Measurements from ENCODE around the gene FLVCR2.

FLVCR2 gene

DNA sequence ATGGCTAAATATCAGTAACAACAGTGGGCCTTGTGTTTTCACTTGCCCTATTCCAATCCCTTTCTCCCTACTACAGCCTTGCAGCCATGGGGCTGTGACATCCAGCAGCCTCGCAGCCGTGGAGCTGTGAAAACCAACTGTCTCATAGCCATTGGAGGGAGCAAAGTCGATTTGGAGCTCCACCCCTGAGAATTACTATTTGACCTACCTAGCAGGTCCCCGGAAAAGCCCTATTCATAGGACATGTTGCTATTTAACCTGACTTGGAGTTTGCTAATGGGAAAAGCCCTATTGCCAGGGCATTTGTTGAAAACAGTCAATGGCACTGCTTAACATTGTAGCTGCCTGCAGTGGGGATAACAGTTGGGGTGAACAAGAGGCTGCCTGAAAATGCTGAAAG is 49.0 kb downstream of the FLVCR2 start:
- TF ChIP-seq ZNF565 (CRISPR knock-in tag; conservative IDR thresholded peaks at IDR 0.05; ENCODE audit: low read depth) (no peak), TOX (CRISPR knock-in tag; IDR thresholded peaks at IDR 0.05; ENCODE audit: borderline replicate concordance) (no peak), TSHZ2 (CRISPR knock-in tag; IDR thresholded peaks at IDR 0.05) (no peak), GLIS3 (CRISPR knock-in tag; IDR thresholded peaks at IDR 0.05) (no peak), ISL1 (CRISPR knock-in tag; IDR thresholded peaks at IDR 0.05) (no peak), ZC3H10 (CRISPR knock-in tag; IDR thresholded peaks at IDR 0.05) (no peak), ZNF8 (CRISPR knock-in tag; IDR thresholded peaks at IDR 0.05) (no peak), TCF4 (CRISPR knock-in tag; IDR thresholded peaks at IDR 0.05; ENCODE audit: borderline replicate concordance) (no peak), SNAI2 (CRISPR knock-in tag; IDR thresholded peaks at IDR 0.05) (no peak), RARB (CRISPR knock-in tag; IDR thresholded peaks at IDR 0.05) (no peak), PATZ1 (CRISPR knock-in tag; IDR thresholded peaks at IDR 0.05; ENCODE audit: borderline replicate concordance) (no peak)
- TF ChIP-seq, protein P1, sequence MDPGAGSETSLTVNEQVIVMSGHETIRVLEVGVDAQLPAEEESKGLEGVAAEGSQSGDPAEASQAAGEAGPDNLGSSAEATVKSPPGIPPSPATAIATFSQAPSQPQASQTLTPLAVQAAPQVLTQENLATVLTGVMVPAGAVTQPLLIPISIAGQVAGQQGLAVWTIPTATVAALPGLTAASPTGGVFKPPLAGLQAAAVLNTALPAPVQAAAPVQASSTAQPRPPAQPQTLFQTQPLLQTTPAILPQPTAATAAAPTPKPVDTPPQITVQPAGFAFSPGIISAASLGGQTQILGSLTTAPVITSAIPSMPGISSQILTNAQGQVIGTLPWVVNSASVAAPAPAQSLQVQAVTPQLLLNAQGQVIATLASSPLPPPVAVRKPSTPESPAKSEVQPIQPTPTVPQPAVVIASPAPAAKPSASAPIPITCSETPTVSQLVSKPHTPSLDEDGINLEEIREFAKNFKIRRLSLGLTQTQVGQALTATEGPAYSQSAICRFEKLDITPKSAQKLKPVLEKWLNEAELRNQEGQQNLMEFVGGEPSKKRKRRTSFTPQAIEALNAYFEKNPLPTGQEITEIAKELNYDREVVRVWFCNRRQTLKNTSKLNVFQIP (CRISPR knock-in tag; IDR thresholded peaks at IDR 0.05; ENCODE audit: borderline replicate concordance, low read depth): no peak
- TF ChIP-seq, protein P2, sequence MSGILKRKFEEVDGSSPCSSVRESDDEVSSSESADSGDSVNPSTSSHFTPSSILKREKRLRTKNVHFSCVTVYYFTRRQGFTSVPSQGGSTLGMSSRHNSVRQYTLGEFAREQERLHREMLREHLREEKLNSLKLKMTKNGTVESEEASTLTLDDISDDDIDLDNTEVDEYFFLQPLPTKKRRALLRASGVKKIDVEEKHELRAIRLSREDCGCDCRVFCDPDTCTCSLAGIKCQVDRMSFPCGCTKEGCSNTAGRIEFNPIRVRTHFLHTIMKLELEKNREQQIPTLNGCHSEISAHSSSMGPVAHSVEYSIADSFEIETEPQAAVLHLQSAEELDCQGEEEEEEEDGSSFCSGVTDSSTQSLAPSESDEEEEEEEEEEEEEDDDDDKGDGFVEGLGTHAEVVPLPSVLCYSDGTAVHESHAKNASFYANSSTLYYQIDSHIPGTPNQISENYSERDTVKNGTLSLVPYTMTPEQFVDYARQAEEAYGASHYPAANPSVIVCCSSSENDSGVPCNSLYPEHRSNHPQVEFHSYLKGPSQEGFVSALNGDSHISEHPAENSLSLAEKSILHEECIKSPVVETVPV (CRISPR knock-in tag; IDR thresholded peaks at IDR 0.05): no peak

DNA sequence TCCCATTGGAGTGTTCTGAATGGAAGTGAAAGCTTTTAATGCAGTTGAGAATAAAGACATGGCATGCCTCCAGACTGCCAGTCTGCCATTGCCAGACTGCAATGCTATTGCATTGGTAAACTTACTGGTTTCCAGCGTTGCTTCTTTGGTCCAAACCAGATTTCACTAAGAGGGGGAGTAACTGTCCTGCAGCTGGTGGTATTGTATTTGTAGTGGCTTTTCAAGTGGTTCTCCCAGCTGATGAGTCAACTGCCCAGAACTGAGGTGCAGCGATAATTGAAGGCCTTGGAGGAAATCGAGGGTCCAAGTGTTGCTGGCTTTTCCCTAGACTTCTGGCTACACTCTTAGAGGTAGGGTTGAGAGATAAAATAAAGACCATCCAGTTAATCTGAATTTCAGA is 50.4 kb downstream of the FLVCR2 start:
- ATAC-seq: no peak
- TF ChIP-seq ISL1 (CRISPR knock-in tag; IDR thresholded peaks at IDR 0.05): no peak
- TF ChIP-seq ARNTL (CRISPR knock-in tag; IDR thresholded peaks at IDR 0.05; ENCODE audit: borderline replicate concordance, low read depth): no peak
- TF ChIP-seq ZNF70 (CRISPR knock-in tag; IDR thresholded peaks at IDR 0.05): no peak
- TF ChIP-seq TCF4 (CRISPR knock-in tag; IDR thresholded peaks at IDR 0.05; ENCODE audit: borderline replicate concordance): no peak
- TF ChIP-seq OSR1 (CRISPR knock-in tag; IDR thresholded peaks at IDR 0.05): no peak
- TF ChIP-seq ZNF8 (CRISPR knock-in tag; IDR thresholded peaks at IDR 0.05): no peak

More for the DNA sequence above, 49.0 kb downstream of the FLVCR2 start:
- no peak for ATAC-seq

GRCh38 chr14:75630695-75631452 is 52.5 kb downstream of the FLVCR2 start:
- TF ChIP-seq ZNF70 (CRISPR knock-in tag; IDR thresholded peaks at IDR 0.05): no peak
- no peak for TF ChIP-seq TOX (CRISPR knock-in tag; IDR thresholded peaks at IDR 0.05; ENCODE audit: borderline replicate concordance)
- TF ChIP-seq RARB (CRISPR knock-in tag; IDR thresholded peaks at IDR 0.05): no peak
- TF ChIP-seq TSHZ2 (CRISPR knock-in tag; IDR thresholded peaks at IDR 0.05): no peak
- no peak for ATAC-seq

Data from SK-N-SH treated with all-trans-retinoic acid at 6 μM for 48 hours (cell line).